Measurements from ENCODE around the gene MICAL2. TPM values are rescaled to one million over a fixed set of nuclear protein-coding genes. Genes with fewer than 3 reads are reported as not detected.

Gene MICAL2
- polyA plus RNA-seq, 4 donors: 15.9 to 41.1 (median 25.6) TPM

DNA sequence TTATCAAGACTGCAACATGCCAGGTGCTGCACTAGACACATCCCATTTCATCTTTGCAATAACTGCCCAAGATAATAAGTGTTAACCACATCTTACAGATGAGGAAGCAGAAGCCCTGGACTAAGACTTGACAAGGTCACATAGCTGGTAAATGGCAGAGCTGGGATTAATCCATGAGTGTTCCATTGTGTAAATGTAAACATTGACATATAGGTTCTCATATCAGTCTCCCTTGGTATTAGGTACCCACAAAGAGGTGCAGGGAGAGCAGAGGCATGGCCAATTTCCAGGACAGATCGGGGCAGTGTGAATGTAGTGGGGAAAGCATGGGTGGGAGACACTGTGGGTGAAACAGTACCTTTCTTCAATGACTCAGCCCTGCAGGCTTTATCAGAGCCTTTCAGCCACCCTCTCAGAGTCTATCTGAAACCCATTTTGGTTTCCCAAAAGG lies 17.9 kb downstream of the MICAL2 start:
- Histone ChIP-seq H3K36me3 (ENCODE audit: control insufficient read depth in 3 of 3, insufficient read depth in 2 of 3, low read depth in 1 of 3, low read length in 3 of 3) (peaks cover 0 to 10% (median 0%) of the 10 kb centered on the region in 3 donors), H3K9me3 (ENCODE audit: control insufficient read depth in 2 of 2, insufficient read depth in 1 of 2, low read depth in 1 of 2, low read length in 1 of 2) (no peaks in the 10 kb centered on the region), H3K27ac (ENCODE audit: low read depth in 1 of 3, low read length in 2 of 3) (no peak overlapping the region), H3K4me3 (ENCODE audit: low read depth in 1 of 3, low read length in 3 of 3) (no peak overlapping the region), H3K4me1 (ENCODE audit: control insufficient read depth in 3 of 3, insufficient read depth in 2 of 3, low read depth in 1 of 3, low read length in 2 of 3) (peaks cover 2 to 33% (median 20%) of the 10 kb centered on the region in 3 donors), H3K27me3 (ENCODE audit: control insufficient read depth in 3 of 3, insufficient read depth in 3 of 3, low read length in 3 of 3) (no peaks in the 10 kb centered on the region)
- FAIRE-seq (no peak), DNase-seq (no peak)
- WGBS, 3 donors: 66 to 88% (median 78%) methylated on average over 1 of the region's 1 CpG

GRCh38 chr11:12129227-12129626 lies 18.8 kb downstream of the MICAL2 start:
- FAIRE-seq: no peak
- H3K9me3 ChIP-seq (ENCODE audit: control insufficient read depth in 2 of 2, insufficient read depth in 1 of 2, low read depth in 1 of 2, low read length in 1 of 2): no peaks in the 10 kb centered on the region
- H3K27ac ChIP-seq (ENCODE audit: low read depth in 1 of 3, low read length in 2 of 3): no peak overlapping the region
- DNase-seq: no peak
- H3K4me1 ChIP-seq (ENCODE audit: control insufficient read depth in 3 of 3, insufficient read depth in 2 of 3, low read depth in 1 of 3, low read length in 2 of 3): peaks cover 2 to 33% (median 20%) of the 10 kb centered on the region in 3 donors
- 80 to 92% (median 82%) methylated on average over 4 of the region's 4 CpGs for WGBS, 3 donors
- H3K4me3 ChIP-seq (ENCODE audit: low read depth in 1 of 3, low read length in 3 of 3): no peak overlapping the region
- H3K27me3 ChIP-seq (ENCODE audit: control insufficient read depth in 3 of 3, insufficient read depth in 3 of 3, low read length in 3 of 3): no peaks in the 10 kb centered on the region
- H3K36me3 ChIP-seq (ENCODE audit: control insufficient read depth in 3 of 3, insufficient read depth in 2 of 3, low read depth in 1 of 3, low read length in 3 of 3): peaks cover 0 to 9% (median 0%) of the 10 kb centered on the region in 3 donors

- WGBS, 3 donors: 72 to 83% (median 82%) methylated on average over 3 of the region's 3 CpGs
- Histone ChIP-seq H3K4me1 (ENCODE audit: control insufficient read depth in 3 of 3, insufficient read depth in 2 of 3, low read depth in 1 of 3, low read length in 2 of 3) (peaks cover 2 to 26% (median 17%) of the 10 kb centered on the region in 3 donors), H3K27me3 (ENCODE audit: control insufficient read depth in 3 of 3, insufficient read depth in 3 of 3, low read length in 3 of 3) (no peaks in the 10 kb centered on the region), H3K36me3 (ENCODE audit: control insufficient read depth in 3 of 3, insufficient read depth in 2 of 3, low read depth in 1 of 3, low read length in 3 of 3) (peaks cover 0 to 8% (median 0%) of the 10 kb centered on the region in 3 donors), H3K4me3 (ENCODE audit: low read depth in 1 of 3, low read length in 3 of 3) (no peak overlapping the region), H3K9me3 (ENCODE audit: control insufficient read depth in 2 of 2, insufficient read depth in 1 of 2, low read depth in 1 of 2, low read length in 1 of 2) (no peaks in the 10 kb centered on the region), H3K27ac (ENCODE audit: low read depth in 1 of 3, low read length in 2 of 3) (peak overlapping the region in 2 of 3 donors; percentile 41 to 73)
- FAIRE-seq: no peak
- peak; percentile 46 to 69 for DNase-seq
Measured at GRCh38 chr11:12130180-12130980, 20.0 kb downstream of the MICAL2 start.

- Histone ChIP-seq H3K4me3 (ENCODE audit: low read depth in 1 of 3, low read length in 3 of 3) (no peak overlapping the region), H3K27me3 (ENCODE audit: control insufficient read depth in 3 of 3, insufficient read depth in 3 of 3, low read length in 3 of 3) (no peaks in the 10 kb centered on the region), H3K27ac (ENCODE audit: low read depth in 1 of 3, low read length in 2 of 3) (no peak overlapping the region), H3K9me3 (ENCODE audit: control insufficient read depth in 2 of 2, insufficient read depth in 1 of 2, low read depth in 1 of 2, low read length in 1 of 2) (no peaks in the 10 kb centered on the region), H3K36me3 (ENCODE audit: control insufficient read depth in 3 of 3, insufficient read depth in 2 of 3, low read depth in 1 of 3, low read length in 3 of 3) (peaks cover 0 to 12% (median 0%) of the 10 kb centered on the region in 3 donors), H3K4me1 (ENCODE audit: control insufficient read depth in 3 of 3, insufficient read depth in 2 of 3, low read depth in 1 of 3, low read length in 2 of 3) (peaks cover 0 to 15% (median 5%) of the 10 kb centered on the region in 3 donors)
- 81 to 90% (median 87%) methylated on average over 7 of the region's 7 CpGs for WGBS, 3 donors
- no peak for FAIRE-seq
- no peak for DNase-seq
Measured at GRCh38 chr11:12131943-12132789, 21.8 kb downstream of the MICAL2 start.

GRCh38 chr11:12132790-12133145 lies 22.4 kb downstream of the MICAL2 start:
- DNase-seq: no peak
- Histone ChIP-seq H3K27ac (ENCODE audit: low read depth in 1 of 3, low read length in 2 of 3) (no peak overlapping the region), H3K27me3 (ENCODE audit: control insufficient read depth in 3 of 3, insufficient read depth in 3 of 3, low read length in 3 of 3) (no peaks in the 10 kb centered on the region), H3K9me3 (ENCODE audit: control insufficient read depth in 2 of 2, insufficient read depth in 1 of 2, low read depth in 1 of 2, low read length in 1 of 2) (no peaks in the 10 kb centered on the region), H3K4me1 (ENCODE audit: control insufficient read depth in 3 of 3, insufficient read depth in 2 of 3, low read depth in 1 of 3, low read length in 2 of 3) (peaks cover 0 to 15% (median 0%) of the 10 kb centered on the region in 3 donors), H3K4me3 (ENCODE audit: low read depth in 1 of 3, low read length in 3 of 3) (no peak overlapping the region), H3K36me3 (ENCODE audit: control insufficient read depth in 3 of 3, insufficient read depth in 2 of 3, low read depth in 1 of 3, low read length in 3 of 3) (peaks cover 0 to 12% (median 0%) of the 10 kb centered on the region in 3 donors)
- FAIRE-seq: no peak
- 90 to 96% (median 94%) methylated on average over 2 of the region's 2 CpGs for WGBS, 3 donors

DNA sequence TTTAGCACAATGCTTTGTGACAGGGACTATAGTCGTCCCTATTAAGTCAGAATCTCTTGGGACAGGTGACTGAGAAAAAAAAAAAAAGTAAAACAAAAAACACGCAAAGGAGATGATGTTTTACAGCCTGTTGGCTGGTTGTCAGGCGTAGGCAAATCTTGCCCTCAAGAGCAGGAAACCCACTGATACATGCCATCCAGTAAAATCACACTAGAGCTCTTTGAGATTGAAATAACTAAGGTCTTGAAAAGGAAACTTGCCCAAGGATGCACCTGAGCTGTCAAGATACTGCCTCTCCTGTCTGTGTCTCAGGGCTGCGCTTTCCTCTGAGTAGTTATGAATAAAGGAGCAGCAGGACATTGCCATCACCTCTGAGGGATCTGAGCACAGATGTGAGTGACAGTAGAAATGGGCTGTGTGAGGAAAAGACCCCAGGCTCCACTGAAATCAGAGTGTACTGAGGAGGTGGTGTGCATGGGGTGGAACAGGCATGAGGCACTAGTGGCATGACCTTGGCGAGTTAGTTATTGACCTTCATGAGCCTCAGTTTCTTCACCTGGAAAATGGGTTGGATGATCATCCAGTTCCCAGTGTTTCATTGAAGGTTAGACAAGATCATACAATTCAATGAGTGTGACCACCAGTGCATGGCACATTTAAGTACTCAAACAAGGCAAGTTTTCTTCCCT lies 23.3 kb downstream of the MICAL2 start:
- Histone ChIP-seq H3K36me3 (ENCODE audit: control insufficient read depth in 3 of 3, insufficient read depth in 2 of 3, low read depth in 1 of 3, low read length in 3 of 3) (peaks cover 0 to 13% (median 0%) of the 10 kb centered on the region in 3 donors), H3K27ac (ENCODE audit: low read depth in 1 of 3, low read length in 2 of 3) (no peak overlapping the region), H3K4me3 (ENCODE audit: low read depth in 1 of 3, low read length in 3 of 3) (no peak overlapping the region), H3K4me1 (ENCODE audit: control insufficient read depth in 3 of 3, insufficient read depth in 2 of 3, low read depth in 1 of 3, low read length in 2 of 3) (peaks cover 0 to 15% (median 0%) of the 10 kb centered on the region in 3 donors), H3K9me3 (ENCODE audit: control insufficient read depth in 2 of 2, insufficient read depth in 1 of 2, low read depth in 1 of 2, low read length in 1 of 2) (no peaks in the 10 kb centered on the region), H3K27me3 (ENCODE audit: control insufficient read depth in 3 of 3, insufficient read depth in 3 of 3, low read length in 3 of 3) (no peaks in the 10 kb centered on the region)
- WGBS, 3 donors: 72 to 88% (median 83%) methylated on average over 5 of the region's 5 CpGs
- no peak for FAIRE-seq
- no peak for DNase-seq

DNA sequence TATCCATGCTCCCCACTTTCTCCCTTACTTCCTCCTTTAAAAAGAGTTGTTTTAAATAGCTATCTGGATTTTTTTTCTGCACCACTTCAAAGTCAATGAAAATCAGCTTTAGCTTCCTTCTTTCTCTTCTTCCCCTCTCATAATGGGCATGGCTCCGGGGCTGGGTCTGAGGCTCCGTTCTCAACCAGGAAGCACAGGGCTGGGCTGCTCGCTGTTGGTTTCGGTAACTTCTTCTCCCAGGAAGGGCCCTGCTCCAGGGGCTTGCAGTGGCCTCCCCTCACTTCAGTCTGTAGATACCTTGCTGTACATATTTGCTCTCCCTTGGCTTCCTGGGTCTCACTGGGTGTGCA lies 23.8 kb downstream of the MICAL2 start:
- 41 to 81% (median 64%) methylated on average over 4 of the region's 4 CpGs for WGBS, 3 donors

GRCh38 chr11:12135185-12135584 lies 24.8 kb downstream of the MICAL2 start:
- FAIRE-seq: no peak
- Histone ChIP-seq H3K27ac (ENCODE audit: low read depth in 1 of 3, low read length in 2 of 3) (no peak overlapping the region), H3K4me3 (ENCODE audit: low read depth in 1 of 3, low read length in 3 of 3) (no peak overlapping the region)

More for the DNA sequence above, 23.8 kb downstream of the MICAL2 start:
- Histone ChIP-seq H3K4me1 (ENCODE audit: control insufficient read depth in 3 of 3, insufficient read depth in 2 of 3, low read depth in 1 of 3, low read length in 2 of 3) (peaks cover 0 to 15% (median 0%) of the 10 kb centered on the region in 3 donors), H3K4me3 (ENCODE audit: low read depth in 1 of 3, low read length in 3 of 3) (no peak overlapping the region), H3K27me3 (ENCODE audit: control insufficient read depth in 3 of 3, insufficient read depth in 3 of 3, low read length in 3 of 3) (no peaks in the 10 kb centered on the region), H3K9me3 (ENCODE audit: control insufficient read depth in 2 of 2, insufficient read depth in 1 of 2, low read depth in 1 of 2, low read length in 1 of 2) (no peaks in the 10 kb centered on the region), H3K27ac (ENCODE audit: low read depth in 1 of 3, low read length in 2 of 3) (peak overlapping the region in 1 of 3 donors; percentile 37), H3K36me3 (ENCODE audit: control insufficient read depth in 3 of 3, insufficient read depth in 2 of 3, low read depth in 1 of 3, low read length in 3 of 3) (peaks cover 0 to 18% (median 0%) of the 10 kb centered on the region in 3 donors)
- DNase-seq (no peak), FAIRE-seq (no peak)

More at GRCh38 chr11:12135185-12135584, 24.8 kb downstream of the MICAL2 start:
- Histone ChIP-seq H3K9me3 (ENCODE audit: control insufficient read depth in 2 of 2, insufficient read depth in 1 of 2, low read depth in 1 of 2, low read length in 1 of 2) (no peaks in the 10 kb centered on the region), H3K36me3 (ENCODE audit: control insufficient read depth in 3 of 3, insufficient read depth in 2 of 3, low read depth in 1 of 3, low read length in 3 of 3) (peaks cover 0 to 22% (median 0%) of the 10 kb centered on the region in 3 donors), H3K4me1 (ENCODE audit: control insufficient read depth in 3 of 3, insufficient read depth in 2 of 3, low read depth in 1 of 3, low read length in 2 of 3) (peaks cover 0 to 10% (median 1%) of the 10 kb centered on the region in 3 donors), H3K27me3 (ENCODE audit: control insufficient read depth in 3 of 3, insufficient read depth in 3 of 3, low read length in 3 of 3) (no peaks in the 10 kb centered on the region)
- DNase-seq: no peak
- whole genome bisulfite sequencing, 3 donors: 91 to 95% (median 95%) methylated on average over 1 of the region's 1 CpG
